Mesodermal cell (in vitro differentiated cells): ENCODE results near the gene SCAMP5.
A peak's percentile ranks its signal among the peaks of the same experiment; 100 is the strongest.

ENCODE experiments used
- H3K27ac ChIP-seq: 2 replicates; pipeline ENCODE4 v1.7.0; 2013; ENCODE audit warnings: mild to moderate bottlenecking, low read depth, low read length, moderate library complexity; ENCODE audit not compliant: severe bottlenecking
- H3K36me3 ChIP-seq: 2 replicates; pipeline ENCODE4 v1.7.1; 2013; ENCODE audit warnings: mild to moderate bottlenecking, low read length, moderate library complexity; ENCODE audit not compliant: control insufficient read depth, insufficient read depth
- H3K4me1 ChIP-seq: one replicate; pipeline ENCODE4 v1.7.1; 2013; ENCODE audit warnings: mild to moderate bottlenecking, low read length; ENCODE audit not compliant: insufficient read depth, control insufficient read depth, poor library complexity, severe bottlenecking
- H3K4me3 ChIP-seq: 2 replicates; pipeline ENCODE4 v1.7.0; 2013; ENCODE audit warnings: low read length, control low read depth, mild to moderate bottlenecking; ENCODE audit not compliant: insufficient read depth, poor library complexity, severe bottlenecking; ENCODE audit errors: extremely low read depth
- H3K9me3 ChIP-seq: 2 replicates; pipeline ENCODE4 v1.7.1; 2013; ENCODE audit warnings: mild to moderate bottlenecking, low read length, moderate library complexity; ENCODE audit not compliant: control insufficient read depth
- WGBS, 2 experiments: methylation state at CpG; one replicate each; pipeline ENCODE4 v1.1.5; 2013; ENCODE audit warnings: missing lambda C conversion rate in 2 of 2; ENCODE audit not compliant: insufficient coverage in 2 of 2; 5-methylcytosine and 5-hydroxymethylcytosine counted together

SCAMP5 gene

DNA sequence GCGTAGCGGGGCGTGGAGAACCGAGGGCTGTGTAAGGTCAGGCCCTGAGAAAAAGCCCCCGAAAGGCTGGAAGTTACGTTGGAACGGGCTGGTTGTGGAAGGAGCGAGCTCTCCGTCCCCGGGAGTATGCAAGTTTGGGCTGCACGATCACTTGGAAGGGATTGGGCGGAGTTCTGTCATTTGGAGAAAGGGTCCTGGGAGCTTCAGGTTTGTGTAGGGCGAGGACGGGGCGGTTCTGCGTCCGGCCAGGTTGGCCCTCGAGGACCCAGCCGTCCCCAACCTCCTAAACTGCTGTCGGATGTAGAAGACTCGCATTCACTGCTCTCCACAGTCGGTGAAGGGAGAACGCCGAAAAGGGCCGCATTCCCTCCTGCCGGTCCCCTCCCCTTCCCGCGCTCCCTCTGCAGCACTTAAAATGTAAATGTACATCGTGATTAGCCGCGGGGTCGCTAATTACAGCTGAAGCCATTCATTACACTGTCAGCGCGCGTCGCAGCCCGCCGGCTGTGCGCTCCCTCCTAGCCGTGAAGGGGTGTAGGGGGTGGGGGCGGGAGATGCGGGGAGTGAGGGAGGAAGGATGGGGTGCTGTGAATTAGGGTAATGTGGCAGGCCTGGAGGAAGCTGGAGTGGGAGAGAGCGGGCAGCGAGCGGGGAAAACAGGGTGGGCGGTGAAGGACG lies 36.3 kb upstream of the SCAMP5 start:
- 1 to 2% methylated on average over 41 to 42 of the region's 47 CpGs for WGBS, 2 experiments
- Histone ChIP-seq H3K9me3 (no peaks in the 10 kb centered on the region), H3K36me3 (no peaks in the 10 kb centered on the region), H3K27ac (no peak overlapping the region), H3K4me3 (peak overlapping the region; percentile 44), H3K4me1 (peaks cover 21% of the 10 kb centered on the region)

DNA sequence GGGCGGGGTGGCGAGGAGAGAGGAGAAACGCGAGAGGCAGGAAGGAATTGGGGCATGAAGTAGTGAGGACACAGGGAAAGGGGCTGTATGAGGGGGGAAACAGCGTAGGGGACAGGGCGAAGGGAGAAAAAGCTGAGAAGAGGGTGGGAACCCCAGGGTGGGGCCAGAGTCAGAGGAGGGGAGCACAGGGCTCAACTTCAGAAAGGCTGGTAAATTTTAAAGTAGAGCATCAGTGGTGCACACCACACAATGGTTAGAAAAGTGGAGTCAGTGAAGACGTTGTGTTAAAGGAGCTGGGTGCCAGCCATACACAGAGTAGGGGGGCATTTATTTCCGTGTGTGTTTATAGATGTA lies 35.8 kb upstream of the SCAMP5 start:
- Histone ChIP-seq H3K4me1 (peaks cover 18% of the 10 kb centered on the region), H3K27ac (no peak overlapping the region), H3K9me3 (no peaks in the 10 kb centered on the region), H3K4me3 (peak overlapping the region; percentile 44), H3K36me3 (no peaks in the 10 kb centered on the region)
- WGBS, 2 experiments, result 15 to 17% methylated on average over 7 of the region's 8 CpGs

DNA sequence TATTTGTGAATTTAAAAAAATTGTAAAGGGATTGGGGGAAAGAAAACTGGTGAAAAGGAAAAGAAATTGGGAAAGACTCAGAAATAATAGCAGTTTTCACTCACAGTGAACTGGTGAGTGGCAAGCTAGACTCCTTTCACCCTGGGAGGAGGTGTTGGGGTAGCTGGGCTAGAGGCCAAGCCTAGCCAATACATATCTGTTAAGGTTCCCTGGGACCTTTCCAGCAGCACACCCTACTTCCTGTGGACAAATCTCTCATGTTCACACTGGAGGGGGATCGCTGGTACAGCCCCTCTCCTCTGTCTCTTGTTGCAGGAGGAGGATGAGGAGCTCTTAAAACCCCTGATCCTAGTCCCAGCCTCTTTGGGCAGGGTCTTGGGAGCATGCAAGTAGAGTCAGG lies 35.1 kb upstream of the SCAMP5 start:
- no peaks in the 10 kb centered on the region for H3K36me3 ChIP-seq
- H3K4me1 ChIP-seq, result peaks cover 18% of the 10 kb centered on the region
- no peak overlapping the region for H3K27ac ChIP-seq
- no peak overlapping the region for H3K4me3 ChIP-seq
- H3K9me3 ChIP-seq, result no peaks in the 10 kb centered on the region
- WGBS, 2 experiments, result 86% methylated on average over 1 of the region's 1 CpG; no CpG with 5 or more reads in 1 of the 2 experiments

- no peaks in the 10 kb centered on the region for H3K36me3 ChIP-seq
- H3K4me1 ChIP-seq, result peaks cover 14% of the 10 kb centered on the region
- H3K27ac ChIP-seq, result no peak overlapping the region
- WGBS, 2 experiments, result 100% methylated on average over 1 of the region's 3 CpGs; no CpG with 5 or more reads in 1 of the 2 experiments
- H3K4me3 ChIP-seq, result no peak overlapping the region
- H3K9me3 ChIP-seq, result no peaks in the 10 kb centered on the region
Observed at GRCh38 chr15:74960995-74961588, 34.3 kb upstream of the SCAMP5 start.

DNA sequence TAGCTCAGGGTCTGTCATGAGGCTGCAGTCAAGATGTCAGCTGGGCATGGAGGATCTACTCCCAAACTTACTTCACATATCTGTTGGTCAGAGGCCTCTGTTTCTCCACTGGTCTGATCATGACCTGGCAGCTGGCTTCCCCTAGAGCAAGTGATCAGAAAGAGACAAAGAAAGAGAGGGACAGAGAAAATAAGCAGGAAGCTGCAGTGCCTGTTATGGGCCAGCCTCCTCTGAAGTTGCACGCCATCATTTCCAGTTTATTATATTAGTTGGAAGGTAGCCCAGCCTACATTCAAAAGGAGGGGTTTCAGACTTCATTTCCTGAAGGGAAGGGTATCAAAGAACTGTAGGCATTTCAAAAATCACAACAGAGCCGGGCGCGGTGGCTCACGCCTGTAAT lies 33.7 kb upstream of the SCAMP5 start:
- Histone ChIP-seq H3K9me3 (no peaks in the 10 kb centered on the region), H3K4me1 (peaks cover 14% of the 10 kb centered on the region), H3K4me3 (no peak overlapping the region), H3K36me3 (no peaks in the 10 kb centered on the region), H3K27ac (no peak overlapping the region)
- 91 to 93% methylated on average over 4 of the region's 5 CpGs for WGBS, 2 experiments

GRCh38 chr15:74962219-74962618 lies 33.1 kb upstream of the SCAMP5 start:
- no peak overlapping the region for H3K4me3 ChIP-seq
- H3K36me3 ChIP-seq, result no peaks in the 10 kb centered on the region
- peaks cover 14% of the 10 kb centered on the region for H3K4me1 ChIP-seq
- 85 to 94% methylated on average over 7 to 8 of the region's 8 CpGs for WGBS, 2 experiments
- H3K27ac ChIP-seq, result no peak overlapping the region
- no peaks in the 10 kb centered on the region for H3K9me3 ChIP-seq

- H3K4me3 ChIP-seq, result no peak overlapping the region
- WGBS, 2 experiments, result 60 to 69% methylated on average over 1 to 2 of the region's 2 CpGs
- no peak overlapping the region for H3K27ac ChIP-seq
- H3K4me1 ChIP-seq, result peaks cover 14% of the 10 kb centered on the region
- H3K36me3 ChIP-seq, result no peaks in the 10 kb centered on the region
- H3K9me3 ChIP-seq, result no peaks in the 10 kb centered on the region
Observed at GRCh38 chr15:74962671-74963070, 32.7 kb upstream of the SCAMP5 start.

GRCh38 chr15:74963213-74963612 lies 32.1 kb upstream of the SCAMP5 start:
- 86 to 90% methylated on average over 1 to 2 of the region's 4 CpGs for WGBS, 2 experiments

GRCh38 chr15:74964794-74965193 lies 30.6 kb upstream of the SCAMP5 start:
- H3K36me3 ChIP-seq, result no peaks in the 10 kb centered on the region
- H3K4me1 ChIP-seq, result peaks cover 14% of the 10 kb centered on the region
- H3K4me3 ChIP-seq, result no peak overlapping the region
- 15% methylated on average over 2 of the region's 3 CpGs; no CpG with 5 or more reads in 1 of the 2 experiments for WGBS, 2 experiments
- peak overlapping the region; percentile 51 for H3K27ac ChIP-seq
- no peaks in the 10 kb centered on the region for H3K9me3 ChIP-seq

More at GRCh38 chr15:74963213-74963612, 32.1 kb upstream of the SCAMP5 start:
- H3K4me3 ChIP-seq, result no peak overlapping the region
- H3K4me1 ChIP-seq, result peaks cover 14% of the 10 kb centered on the region
- no peak overlapping the region for H3K27ac ChIP-seq
- H3K36me3 ChIP-seq, result no peaks in the 10 kb centered on the region
- H3K9me3 ChIP-seq, result no peaks in the 10 kb centered on the region

GRCh38 chr15:74967670-74968069 lies 27.7 kb upstream of the SCAMP5 start:
- Histone ChIP-seq H3K9me3 (no peaks in the 10 kb centered on the region), H3K27ac (no peak overlapping the region), H3K4me1 (peaks cover 9% of the 10 kb centered on the region), H3K4me3 (no peak overlapping the region), H3K36me3 (no peaks in the 10 kb centered on the region)
- WGBS, 2 experiments, result 77 to 94% methylated on average over 5 of the region's 5 CpGs

DNA sequence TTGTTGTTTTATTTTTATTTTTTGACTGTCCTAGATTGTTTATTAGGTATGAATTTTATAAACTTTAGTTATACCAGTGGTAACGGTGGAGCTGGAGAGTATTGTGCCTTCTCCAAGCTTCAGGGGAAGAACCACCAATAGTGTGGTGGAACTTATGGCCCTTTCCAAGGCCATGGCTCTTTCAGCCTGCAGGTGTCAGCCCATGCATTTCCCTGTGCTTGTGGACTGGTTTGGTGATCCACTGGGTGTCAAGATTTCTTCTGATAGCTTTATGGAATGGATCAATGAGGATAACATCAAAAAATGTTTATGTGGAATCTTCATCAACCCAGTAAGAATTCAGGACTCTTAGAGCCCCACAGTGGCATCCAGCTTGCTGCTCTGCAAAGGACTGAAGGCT lies 19.2 kb upstream of the SCAMP5 start:
- 89 to 100% methylated on average over 1 of the region's 1 CpG for WGBS, 2 experiments
- Histone ChIP-seq H3K36me3 (no peaks in the 10 kb centered on the region), H3K27ac (no peak overlapping the region), H3K4me1 (peaks cover 13% of the 10 kb centered on the region), H3K4me3 (no peak overlapping the region), H3K9me3 (no peaks in the 10 kb centered on the region)
